MM.1S (cell line): ENCODE data around the gene BMPER.

Experiments
- DNase-seq: peaks from one replicate; pipeline ENCODE4 v3.0.0-alpha.2; 2015
- H2AFZ ChIP-seq: fragments of 300-600 bp; sonication (generic); 2 replicates; pipeline ENCODE4 v1.6.0; 2016; ENCODE audit warnings: antibody characterized with exemption, low read length
- H3F3A ChIP-seq: fragments of 300-600 bp; sonication (generic); 2 replicates; pipeline ENCODE4 v1.6.1; 2016; ENCODE audit warnings: mild to moderate bottlenecking, antibody characterized with exemption, low read length, moderate library complexity, mixed read lengths; ENCODE audit not compliant: insufficient read depth
- H3K27ac ChIP-seq: fragments of 300-600 bp; sonication (generic); 2 replicates; pipeline ENCODE4 v1.5.1; 2016; ENCODE audit warnings: mild to moderate bottlenecking, low read length
- H3K27me3 ChIP-seq: fragments of 300-600 bp; sonication (generic); replicated peaks from 2 replicates; pipeline ENCODE4 v1.6.0; 2016; ENCODE audit warnings: low read length; ENCODE audit not compliant: insufficient read depth
- H3K36me3 ChIP-seq: fragments of 300-600 bp; sonication (generic); replicated peaks from 2 replicates; pipeline ENCODE4 v1.6.1; 2016; ENCODE audit warnings: mild to moderate bottlenecking, low read length, mixed read lengths; ENCODE audit not compliant: insufficient read depth
- H3K4me1 ChIP-seq: fragments of 300-600 bp; sonication (generic); 2 replicates; pipeline ENCODE4 v1.6.1; 2016; ENCODE audit warnings: low read length, mixed read lengths
- H3K4me2 ChIP-seq: fragments of 300-600 bp; sonication (generic); 2 replicates; pipeline ENCODE4 v1.6.0; 2016; ENCODE audit warnings: low read depth, low read length
- H3K4me3 ChIP-seq: fragments of 300-600 bp; sonication (generic); 2 replicates; pipeline ENCODE4 v1.5.1; 2016; ENCODE audit warnings: low read length, mixed read lengths
- H3K79me2 ChIP-seq: fragments of 300-600 bp; sonication (generic); 2 replicates; pipeline ENCODE4 v1.6.1; 2016; ENCODE audit warnings: mixed run types, low read length, mixed read lengths
- H3K9ac ChIP-seq: fragments of 300-600 bp; sonication (generic); 2 replicates; pipeline ENCODE4 v1.6.1; 2016; ENCODE audit warnings: low read length, mixed read lengths
- H3K9me2 ChIP-seq: fragments of 300-600 bp; sonication (generic); replicated peaks from 2 replicates; pipeline ENCODE4 v1.6.1; 2016; ENCODE audit warnings: mild to moderate bottlenecking, low read length, mixed read lengths; ENCODE audit not compliant: insufficient read depth
- H3K9me3 ChIP-seq: fragments of 300-600 bp; sonication (generic); replicated peaks from 2 replicates; pipeline ENCODE4 v1.6.1; 2016; ENCODE audit warnings: mild to moderate bottlenecking, low read length, mixed read lengths; ENCODE audit not compliant: insufficient read depth
- H4K20me1 ChIP-seq: fragments of 300-600 bp; sonication (generic); 2 replicates; pipeline ENCODE4 v1.6.1; 2016; ENCODE audit warnings: mild to moderate bottlenecking, low read length, moderate library complexity, mixed read lengths; ENCODE audit not compliant: insufficient read depth
- CTCF ChIP-seq: fragments of 300-600 bp; sonication (generic); IDR thresholded peaks from 2 replicates; pipeline ENCODE4 v1.5.1; 2016; ENCODE audit warnings: antibody characterized with exemption, low read length, mixed read lengths
- EZH2 ChIP-seq: fragments of 300-600 bp; sonication (generic); optimal IDR thresholded peaks from 2 replicates; pipeline ENCODE3; 2017; ENCODE audit warnings: low read depth, mild to moderate bottlenecking, antibody characterized with exemption, low read length, mixed read lengths
- EZH2phosphoT487 ChIP-seq: fragments of 300-600 bp; sonication (generic); IDR thresholded peaks from 2 replicates; pipeline ENCODE4 v1.6.1; 2018; ENCODE audit warnings: antibody characterized with exemption, low read length

BMPER gene

GRCh38 chr7:33986451-33986850 lies 81.1 kb downstream of the BMPER start:
- no peaks in the 10 kb centered on the region for H3K9me3 ChIP-seq
- no peak for TF ChIP-seq EZH2phosphoT487
- TF ChIP-seq EZH2, result no peak
- no peak for TF ChIP-seq CTCF
- H3K9ac ChIP-seq, result no peak overlapping the region
- H2AFZ ChIP-seq, result no peak overlapping the region
- H3K4me2 ChIP-seq, result no peak overlapping the region
- H3K27ac ChIP-seq, result no peak overlapping the region
- no peaks in the 10 kb centered on the region for H3F3A ChIP-seq
- H3K9me2 ChIP-seq, result no peaks in the 10 kb centered on the region
- H4K20me1 ChIP-seq, result no peaks in the 10 kb centered on the region
- H3K27me3 ChIP-seq, result no peaks in the 10 kb centered on the region
- H3K4me1 ChIP-seq, result no peaks in the 10 kb centered on the region
- no peak for DNase-seq
- H3K79me2 ChIP-seq, result no peaks in the 10 kb centered on the region
- H3K36me3 ChIP-seq, result no peaks in the 10 kb centered on the region
- H3K4me3 ChIP-seq, result no peak overlapping the region

GRCh38 chr7:33986951-33987947 lies 81.9 kb downstream of the BMPER start:
- H3K9ac ChIP-seq, result no peak overlapping the region
- no peak overlapping the region for H3K4me3 ChIP-seq
- no peaks in the 10 kb centered on the region for H3F3A ChIP-seq
- H4K20me1 ChIP-seq, result no peaks in the 10 kb centered on the region
- no peaks in the 10 kb centered on the region for H3K27me3 ChIP-seq
- H3K9me3 ChIP-seq, result no peaks in the 10 kb centered on the region
- H3K4me2 ChIP-seq, result no peak overlapping the region
- TF ChIP-seq CTCF, result no peak
- no peak for TF ChIP-seq EZH2phosphoT487
- no peak for TF ChIP-seq EZH2
- DNase-seq, result no peak
- no peaks in the 10 kb centered on the region for H3K36me3 ChIP-seq
- no peaks in the 10 kb centered on the region for H3K9me2 ChIP-seq
- no peak overlapping the region for H2AFZ ChIP-seq
- H3K4me1 ChIP-seq, result no peaks in the 10 kb centered on the region
- H3K79me2 ChIP-seq, result no peaks in the 10 kb centered on the region
- H3K27ac ChIP-seq, result no peak overlapping the region

- no peaks in the 10 kb centered on the region for H3K27me3 ChIP-seq
- H2AFZ ChIP-seq, result no peak overlapping the region
- H3K4me3 ChIP-seq, result no peak overlapping the region
- no peak overlapping the region for H3K4me2 ChIP-seq
- no peaks in the 10 kb centered on the region for H3K9me3 ChIP-seq
- DNase-seq, result no peak
- H3K9ac ChIP-seq, result no peak overlapping the region
- no peaks in the 10 kb centered on the region for H3F3A ChIP-seq
- no peaks in the 10 kb centered on the region for H3K4me1 ChIP-seq
- H3K79me2 ChIP-seq, result no peaks in the 10 kb centered on the region
- H4K20me1 ChIP-seq, result no peaks in the 10 kb centered on the region
- H3K36me3 ChIP-seq, result no peaks in the 10 kb centered on the region
- no peaks in the 10 kb centered on the region for H3K9me2 ChIP-seq
- H3K27ac ChIP-seq, result no peak overlapping the region
- no peak for TF ChIP-seq EZH2phosphoT487
- no peak for TF ChIP-seq CTCF
- no peak for TF ChIP-seq EZH2
Measured at GRCh38 chr7:33996899-33997298, 91.6 kb downstream of the BMPER start.
